Medulla oblongata (tissue), 1 donor: Measurements from ENCODE around the gene THOC5.
"Not testable (repeated sequence)": the region's sequence is repeated elsewhere in the genome, so short reads cannot be mapped to it uniquely, and the experiment has no call there.

Source experiments
- DNase-seq: peaks from one replicate; pipeline ENCODE4 v3.0.0-alpha.2; 2015; ENCODE audit errors: extremely low spot score

THOC5 gene

GRCh38 chr22:29563652-29564460, 10.3 kb upstream of the THOC5 start:
- no peak for DNase-seq

- no peak for DNase-seq
Measured at GRCh38 chr22:29559853-29560252, 6.3 kb upstream of the THOC5 start.

- no peak for DNase-seq
Measured at GRCh38 chr22:29559030-29559429, 5.5 kb upstream of the THOC5 start.

GRCh38 chr22:29555065-29555644, 1.6 kb upstream of the THOC5 start:
- peak; percentile 79 for DNase-seq

- not testable (repeated sequence) for DNase-seq
Measured at GRCh38 chr22:29552357-29552756, 1.2 kb downstream of the THOC5 start.

GRCh38 chr22:29550005-29550404, 3.6 kb downstream of the THOC5 start:
- DNase-seq, result no peak

- DNase-seq, result not testable (repeated sequence)
Measured at GRCh38 chr22:29545045-29545444, 8.5 kb downstream of the THOC5 start.

GRCh38 chr22:29541845-29542244, 11.7 kb downstream of the THOC5 start:
- DNase-seq, result peak; percentile 59

- no peak for DNase-seq
Measured at GRCh38 chr22:29539105-29539504, 14.5 kb downstream of the THOC5 start.

GRCh38 chr22:29536411-29536810, 17.1 kb downstream of the THOC5 start:
- no peak for DNase-seq

- DNase-seq, result no peak
Measured at GRCh38 chr22:29531419-29531818, 22.1 kb downstream of the THOC5 start.

- no peak for DNase-seq
Measured at GRCh38 chr22:29530716-29531115, 22.8 kb downstream of the THOC5 start.

GRCh38 chr22:29528144-29528543, 25.4 kb downstream of the THOC5 start:
- DNase-seq, result no peak

GRCh38 chr22:29524442-29525191, 28.9 kb downstream of the THOC5 start:
- peak; percentile 25 for DNase-seq

GRCh38 chr22:29523761-29524160, 29.8 kb downstream of the THOC5 start:
- no peak for DNase-seq

GRCh38 chr22:29521526-29521925, 32.0 kb downstream of the THOC5 start:
- no peak for DNase-seq

GRCh38 chr22:29520851-29521250, 32.7 kb downstream of the THOC5 start:
- no peak for DNase-seq

- DNase-seq, result no peak
Measured at GRCh38 chr22:29519996-29520395, 33.6 kb downstream of the THOC5 start.

GRCh38 chr22:29518427-29518826, 35.1 kb downstream of the THOC5 start:
- DNase-seq, result no peak

GRCh38 chr22:29517215-29517908, 36.2 kb downstream of the THOC5 start:
- DNase-seq, result no peak

- no peak for DNase-seq
Measured at GRCh38 chr22:29512031-29512430, 41.5 kb downstream of the THOC5 start.
